Transverse colon (tissue), 4 donors: ENCODE data around the gene PRR33. TPM values are rescaled to one million over a fixed set of nuclear protein-coding genes. Genes with fewer than 3 reads are reported as not detected.

Experiments
- DNase-seq: peaks from one replicate; pipeline ENCODE4 v3.0.0-alpha.2; 2019
- H3K27ac ChIP-seq, 4 donors: fragments of 200-600 bp; sonication (generic); 2 replicates each; pipeline ENCODE4 v1.5.1; 2016 to 2018; ENCODE audit warnings: inconsistent platforms in 4 of 4
- H3K27me3 ChIP-seq: fragments of 200-600 bp; sonication (generic); 2 replicates; pipeline ENCODE4 v1.5.1; 2017; ENCODE audit warnings: inconsistent platforms
- H3K36me3 ChIP-seq, 4 donors: fragments of 200-600 bp; sonication (generic); 2 replicates each; pipeline ENCODE4 v1.5.1; 2017 to 2019; ENCODE audit warnings: inconsistent platforms in 4 of 4
- H3K4me1 ChIP-seq, 4 donors: fragments of 200-600 bp; sonication (generic); 2 replicates each; pipeline ENCODE4 v1.5.1; 2017 to 2020; ENCODE audit warnings: inconsistent platforms in 4 of 4
- H3K4me3 ChIP-seq, 4 donors: fragments of 200-600 bp; sonication (generic); 1 replicate in 1 of 4; 2 replicates in 3 of 4; pipeline versions ENCODE4 v1.5.1 to v1.6.1; 2017 to 2019; ENCODE audit warnings: inconsistent platforms in 4 of 4
- H3K9me3 ChIP-seq, 2 donors: fragments of 200-600 bp; sonication (generic); 2 replicates each; pipeline ENCODE4 v1.5.1; 2017 to 2019; ENCODE audit warnings: inconsistent platforms in 2 of 2
- EP300 ChIP-seq: sonication (generic); formaldehyde crosslinking; IDR thresholded peaks from one replicate; pipeline ENCODE4 v1.6.1; 2017; ENCODE audit warnings: antibody characterized with exemption, low read depth
- POLR2A ChIP-seq: fragments of 450-650 bp; IDR thresholded peaks from one replicate; pipeline ENCODE4 v1.6.1; 2016; ENCODE audit warnings: antibody characterized with exemption, mild to moderate bottlenecking, moderate library complexity
- POLR2AphosphoS5 ChIP-seq, 3 donors: sonication (generic); formaldehyde crosslinking; IDR thresholded peaks; one replicate each; pipeline ENCODE4 v1.6.1; 2016; ENCODE audit warnings: antibody characterized with exemption in 3 of 3
- WGBS, 2 donors: methylation state at CpG; one replicate each; pipeline ENCODE4 v1.1.5; 2018; ENCODE audit warnings: low coverage in 1 of 2; 5-methylcytosine and 5-hydroxymethylcytosine counted together
- in situ Hi-C, 4 donors: fragments of 200-750 bp; cut with MboI; loops; one replicate each; pipeline versions ENCODE4 v1.15.0 to v1.15.1; 2017; ENCODE audit warnings: low sequenced_read_pairs in 3 of 4, low pct_ligation_motif_present in 1 of 4, low pct_unique_long_range_greater_than_20kb in 1 of 4
- intact Hi-C: fragments of 100-400 bp; cut with DNase I; formaldehyde crosslinking; loops from one replicate; pipeline ENCODE4 v1.15.1; 2023; ENCODE audit warnings: low total_unique reads
- total RNA-seq, 4 donors: library from RNA; depleted of rRNA; stranded (reverse); fragments of >200 nt; gene quantifications; one replicate each; pipeline ENCODE4 v1.1.0, GENCODE V29; 2016
- TF ChIP-seq, protein P1 (sequence below), 5 experiments: fragments of 200-600 bp in 3 of 5; fragments of 450-650 bp in 2 of 5; sonication (generic) in 3 of 5; IDR thresholded peaks; 1 replicate in 2 of 5; 2 replicates in 3 of 5; pipeline ENCODE4 v1.5.1; 2016 to 2017; ENCODE audit warnings: antibody characterized with exemption in 5 of 5, inconsistent platforms in 3 of 5, mild to moderate bottlenecking in 2 of 5, moderate library complexity in 1 of 5

PRR33 gene
- total RNA-seq, 4 donors from 2014 or later, result not detected

DNA sequence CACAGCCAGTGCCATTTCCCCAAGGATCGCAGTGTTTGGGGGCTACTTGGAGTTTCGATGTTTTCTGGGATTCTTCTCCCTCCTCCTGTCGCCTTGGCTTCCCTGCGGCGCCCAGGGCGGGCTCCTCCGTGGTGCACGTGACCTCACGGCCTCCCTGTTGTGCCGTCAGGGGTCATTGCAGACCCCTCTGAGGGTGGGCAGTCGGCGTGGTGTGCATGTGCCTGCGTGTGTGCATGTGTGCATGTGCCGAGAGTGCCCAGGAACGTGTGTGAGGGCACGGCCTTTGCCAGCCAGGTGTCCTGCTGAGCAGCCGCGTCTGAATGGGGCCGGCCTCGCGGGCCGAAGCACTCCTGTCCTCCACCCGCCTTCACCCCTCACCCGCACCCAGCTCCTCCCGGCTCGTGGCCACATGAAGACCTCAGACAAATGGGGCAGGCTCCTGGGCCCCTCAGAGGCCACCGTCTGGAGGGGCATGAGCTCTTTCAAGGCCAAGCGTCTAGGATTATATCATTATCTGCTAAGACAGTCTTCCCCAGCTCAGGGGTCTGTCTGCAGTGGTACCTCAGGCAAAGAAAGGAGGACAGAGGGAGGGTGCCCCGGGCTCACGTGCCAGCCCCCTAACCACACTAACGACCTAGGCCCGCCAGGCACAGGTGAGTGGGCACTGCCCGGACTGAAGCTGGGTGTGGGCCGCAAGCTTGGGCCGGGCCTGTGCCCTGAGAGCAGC lies 46.1 kb upstream of the PRR33 start:
- intact Hi-C loops, result no loop called here
- no peak overlapping the region for H3K27ac ChIP-seq
- TF ChIP-seq, protein P1, sequence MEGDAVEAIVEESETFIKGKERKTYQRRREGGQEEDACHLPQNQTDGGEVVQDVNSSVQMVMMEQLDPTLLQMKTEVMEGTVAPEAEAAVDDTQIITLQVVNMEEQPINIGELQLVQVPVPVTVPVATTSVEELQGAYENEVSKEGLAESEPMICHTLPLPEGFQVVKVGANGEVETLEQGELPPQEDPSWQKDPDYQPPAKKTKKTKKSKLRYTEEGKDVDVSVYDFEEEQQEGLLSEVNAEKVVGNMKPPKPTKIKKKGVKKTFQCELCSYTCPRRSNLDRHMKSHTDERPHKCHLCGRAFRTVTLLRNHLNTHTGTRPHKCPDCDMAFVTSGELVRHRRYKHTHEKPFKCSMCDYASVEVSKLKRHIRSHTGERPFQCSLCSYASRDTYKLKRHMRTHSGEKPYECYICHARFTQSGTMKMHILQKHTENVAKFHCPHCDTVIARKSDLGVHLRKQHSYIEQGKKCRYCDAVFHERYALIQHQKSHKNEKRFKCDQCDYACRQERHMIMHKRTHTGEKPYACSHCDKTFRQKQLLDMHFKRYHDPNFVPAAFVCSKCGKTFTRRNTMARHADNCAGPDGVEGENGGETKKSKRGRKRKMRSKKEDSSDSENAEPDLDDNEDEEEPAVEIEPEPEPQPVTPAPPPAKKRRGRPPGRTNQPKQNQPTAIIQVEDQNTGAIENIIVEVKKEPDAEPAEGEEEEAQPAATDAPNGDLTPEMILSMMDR (IDR thresholded peaks at IDR 0.05), result no peak
- TF ChIP-seq POLR2AphosphoS5 (IDR thresholded peaks at IDR 0.05), result no peak
- TF ChIP-seq EP300, result no peak
- TF ChIP-seq POLR2A, result no peak
- in situ Hi-C loops, result no loop called here
- H3K4me1 ChIP-seq, result peaks cover 0 to 4% (median 0%) of the 10 kb centered on the region in 4 donors
- H3K4me3 ChIP-seq, result no peak overlapping the region
- no peaks in the 10 kb centered on the region for H3K36me3 ChIP-seq
- DNase-seq, result no peak
- H3K9me3 ChIP-seq, result no peaks in the 10 kb centered on the region
- 80% methylated on average over 28 of the region's 35 CpGs; no CpG with 5 or more reads in 1 of the 2 donors for WGBS, 2 donors
- H3K27me3 ChIP-seq, result no peaks in the 10 kb centered on the region

DNA sequence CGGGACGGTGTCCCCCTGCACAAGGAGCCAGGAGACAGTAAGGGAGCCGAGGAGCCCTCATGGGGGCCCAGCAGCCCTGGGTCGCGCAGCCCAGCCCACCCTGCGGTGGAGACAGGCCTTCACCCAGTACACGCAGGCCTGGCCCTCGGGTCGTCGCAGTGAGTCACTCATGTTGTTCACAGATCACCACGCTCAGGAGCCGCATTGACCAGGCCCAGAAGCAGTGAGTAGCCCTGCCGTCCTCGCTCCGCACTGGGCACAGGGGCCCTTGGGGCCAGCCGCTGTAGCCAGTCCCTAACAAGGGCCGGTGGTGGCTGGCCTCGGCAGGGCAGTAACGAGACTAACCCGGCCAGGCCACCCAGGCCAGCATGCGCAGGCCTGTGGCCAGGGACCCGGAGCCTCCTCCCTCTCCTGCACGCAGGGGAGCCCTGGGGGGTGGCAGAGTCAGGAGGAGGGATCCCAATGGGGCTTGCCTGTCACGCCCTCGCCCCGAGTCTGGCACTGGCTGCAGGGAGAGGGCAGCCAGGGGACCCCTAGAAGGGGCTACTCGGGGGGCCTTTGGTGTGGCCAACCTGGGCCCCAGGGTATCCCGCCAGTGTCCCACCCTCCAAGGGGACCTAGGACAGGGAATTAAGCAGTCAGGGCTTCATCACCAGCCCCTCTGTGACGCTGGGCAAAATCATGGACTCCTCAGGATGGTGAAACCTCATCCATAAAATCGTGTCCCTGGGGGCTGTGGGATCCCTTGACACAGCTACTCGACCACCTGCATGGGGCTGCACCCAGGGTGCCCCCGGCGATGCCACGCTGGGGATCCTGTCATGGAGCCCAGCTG lies 45.3 kb upstream of the PRR33 start:
- TF ChIP-seq, protein P1 (IDR thresholded peaks at IDR 0.05), result no peak
- no peak for TF ChIP-seq EP300
- TF ChIP-seq POLR2AphosphoS5 (IDR thresholded peaks at IDR 0.05), result no peak
- no peak for TF ChIP-seq POLR2A

DNA sequence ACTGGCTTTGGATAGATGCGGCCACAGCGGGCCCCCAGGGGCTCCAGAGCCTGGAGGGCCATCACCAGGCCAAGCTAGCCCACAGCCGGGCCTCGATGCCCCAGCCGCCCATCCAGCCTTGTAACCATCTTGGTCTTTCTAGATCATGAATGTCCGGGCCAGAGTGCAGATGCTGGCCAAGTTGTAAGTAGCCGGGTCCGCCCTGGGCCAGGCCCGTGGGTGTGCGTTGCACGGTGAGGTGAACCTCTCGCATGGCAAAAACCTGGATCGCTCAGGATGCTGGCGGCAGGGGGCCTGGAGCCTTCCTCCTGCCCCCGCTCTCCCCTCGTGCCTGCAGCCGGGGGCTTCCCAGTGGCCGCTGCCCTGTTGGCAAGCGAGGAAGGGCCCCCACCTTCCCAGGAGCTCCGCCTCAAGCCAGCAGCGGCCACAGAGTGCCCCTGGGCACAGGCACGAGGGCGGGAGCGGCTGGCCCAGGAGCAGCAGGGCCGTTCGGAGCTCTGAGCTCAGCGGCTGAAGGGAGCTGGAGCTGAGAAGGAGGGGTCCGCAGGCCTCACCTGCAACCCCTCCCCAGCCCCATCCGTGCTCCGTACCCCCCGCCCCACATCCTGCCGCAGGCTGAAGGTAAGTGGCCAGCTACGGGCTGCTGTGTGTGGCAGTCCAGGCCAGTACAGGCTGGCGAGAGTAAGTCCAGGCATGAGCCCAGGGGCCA lies 44.5 kb upstream of the PRR33 start:
- H3K27ac ChIP-seq, result no peak overlapping the region
- H3K36me3 ChIP-seq, result no peaks in the 10 kb centered on the region
- intact Hi-C loops (no loop called here), in situ Hi-C loops (no loop called here)
- 84% methylated on average over 33 of the region's 34 CpGs; no CpG with 5 or more reads in 1 of the 2 donors for WGBS, 2 donors
- TF ChIP-seq POLR2AphosphoS5 (IDR thresholded peaks at IDR 0.05) (no peak), EP300 (no peak), POLR2A (no peak)
- TF ChIP-seq, protein P1 (IDR thresholded peaks at IDR 0.05), result no peak
- no peaks in the 10 kb centered on the region for H3K27me3 ChIP-seq
- H3K9me3 ChIP-seq, result no peaks in the 10 kb centered on the region
- no peak overlapping the region for H3K4me3 ChIP-seq
- no peak for DNase-seq
- peaks cover 0 to 4% (median 0%) of the 10 kb centered on the region in 4 donors for H3K4me1 ChIP-seq

More for the DNA sequence above, 45.3 kb upstream of the PRR33 start:
- WGBS, 2 donors, result 77% methylated on average over 30 of the region's 34 CpGs; no CpG with 5 or more reads in 1 of the 2 donors
- H3K27ac ChIP-seq, result no peak overlapping the region
- no peak overlapping the region for H3K4me3 ChIP-seq
- no peaks in the 10 kb centered on the region for H3K27me3 ChIP-seq
- peaks cover 0 to 4% (median 0%) of the 10 kb centered on the region in 4 donors for H3K4me1 ChIP-seq
- H3K9me3 ChIP-seq, result no peaks in the 10 kb centered on the region
- in situ Hi-C loops (no loop called here), intact Hi-C loops (no loop called here)
- no peaks in the 10 kb centered on the region for H3K36me3 ChIP-seq
- no peak for DNase-seq
